Fibroblast of skin of left quadriceps (primary cell): ENCODE data around the gene ABHD17B.

ENCODE experiments used
- DNase-seq, 2 experiments: peaks; one replicate each; pipeline ENCODE4 v3.0.0-alpha.2; 2013; ENCODE audit warnings: low read depth in 2 of 2

Gene ABHD17B

GRCh38 chr9:71821405-71821804 lies 89.6 kb downstream of the ABHD17B start:
- DNase-seq, result no peak

- no peak for DNase-seq
These were observed 90.5 kb downstream of the ABHD17B start for GRCh38 chr9:71820403-71820921.

- no peak for DNase-seq
These were observed 91.8 kb downstream of the ABHD17B start for GRCh38 chr9:71819115-71819739.

- no peak for DNase-seq
These were observed 94.0 kb downstream of the ABHD17B start for GRCh38 chr9:71816916-71817451.
